KMS-11 (cell line): Measurements from ENCODE around the gene SPATA21.
A peak's percentile ranks its signal among the peaks of the same experiment; 100 is the strongest.

Experiments used
- H2AFZ ChIP-seq: fragments of 200-600 bp; sonication (generic); 2 replicates; pipeline ENCODE4 v1.6.1; 2016; ENCODE audit warnings: antibody characterized with exemption, mixed run types, low read depth
- H3K27ac ChIP-seq: fragments of 200-600 bp; sonication (generic); 2 replicates; pipeline ENCODE4 v1.6.1; 2016; ENCODE audit warnings: mild to moderate bottlenecking, mixed run types
- H3K27me3 ChIP-seq: fragments of 200-600 bp; sonication (generic); 2 replicates; pipeline ENCODE4 v1.6.1; 2017; ENCODE audit warnings: mild to moderate bottlenecking, low read depth, mixed run types, moderate library complexity; ENCODE audit not compliant: insufficient read depth
- H3K36me3 ChIP-seq: fragments of 200-600 bp; sonication (generic); 2 replicates; pipeline ENCODE4 v1.6.1; 2017; ENCODE audit warnings: mild to moderate bottlenecking, mixed run types; ENCODE audit not compliant: insufficient read depth
- H3K4me1 ChIP-seq: fragments of 200-600 bp; sonication (generic); 2 replicates; pipeline ENCODE4 v1.6.1; 2016; ENCODE audit warnings: mild to moderate bottlenecking, low read depth, mixed run types; ENCODE audit not compliant: poor library complexity, severe bottlenecking
- H3K4me2 ChIP-seq: fragments of 200-600 bp; sonication (generic); 2 replicates; pipeline ENCODE4 v1.7.0; 2016; ENCODE audit warnings: mild to moderate bottlenecking, mixed run types
- H3K4me3 ChIP-seq: fragments of 200-600 bp; sonication (generic); IDR thresholded peaks from 2 replicates; pipeline ENCODE4 v1.6.1; 2017; ENCODE audit warnings: low read depth, low read length, mixed read lengths; ENCODE audit not compliant: insufficient read depth
- H3K79me2 ChIP-seq: fragments of 200-600 bp; sonication (generic); 2 replicates; pipeline ENCODE4 v1.6.1; 2016; ENCODE audit warnings: low read depth, mixed run types; ENCODE audit not compliant: insufficient read depth
- H3K9ac ChIP-seq: fragments of 200-600 bp; sonication (generic); 2 replicates; pipeline ENCODE4 v1.6.1; 2016; ENCODE audit warnings: mild to moderate bottlenecking, mixed run types
- H4K20me1 ChIP-seq: fragments of 200-600 bp; sonication (generic); 2 replicates; pipeline ENCODE4 v1.6.1; 2016; ENCODE audit warnings: mild to moderate bottlenecking, mixed run types; ENCODE audit not compliant: insufficient read depth
- TF ChIP-seq, protein P1 (sequence below): fragments of 200-600 bp; sonication (generic); conservative IDR thresholded peaks from 2 replicates; pipeline ENCODE4 v1.6.1; 2017; ENCODE audit warnings: low read depth, mild to moderate bottlenecking, antibody characterized with exemption, low read length, moderate library complexity, mixed read lengths

Gene SPATA21

DNA sequence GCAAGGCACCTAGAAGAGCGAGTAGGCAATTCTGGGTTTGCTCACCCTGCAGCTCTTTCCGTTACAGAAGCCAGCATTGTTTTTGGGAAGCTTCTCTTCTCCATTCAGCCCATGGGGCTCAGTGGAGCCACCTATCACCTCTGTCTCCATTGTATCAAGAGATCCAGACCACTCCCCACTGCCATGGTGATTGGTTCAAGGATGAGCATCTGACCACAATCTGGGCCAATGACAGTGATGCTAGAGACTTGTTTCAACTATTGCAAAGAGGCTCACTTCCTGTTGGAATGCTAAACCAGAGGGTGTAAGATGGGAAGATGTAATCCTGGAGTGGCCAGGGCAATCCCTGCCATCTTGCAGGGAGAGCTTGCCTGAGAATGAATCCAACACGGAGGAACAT is 6.6 kb downstream of the SPATA21 start:
- H3K4me2 ChIP-seq: no peak overlapping the region
- H2AFZ ChIP-seq: no peak overlapping the region
- H3K79me2 ChIP-seq: no peaks in the 10 kb centered on the region
- H3K36me3 ChIP-seq: no peaks in the 10 kb centered on the region
- H3K9ac ChIP-seq: no peak overlapping the region
- TF ChIP-seq, protein P1, sequence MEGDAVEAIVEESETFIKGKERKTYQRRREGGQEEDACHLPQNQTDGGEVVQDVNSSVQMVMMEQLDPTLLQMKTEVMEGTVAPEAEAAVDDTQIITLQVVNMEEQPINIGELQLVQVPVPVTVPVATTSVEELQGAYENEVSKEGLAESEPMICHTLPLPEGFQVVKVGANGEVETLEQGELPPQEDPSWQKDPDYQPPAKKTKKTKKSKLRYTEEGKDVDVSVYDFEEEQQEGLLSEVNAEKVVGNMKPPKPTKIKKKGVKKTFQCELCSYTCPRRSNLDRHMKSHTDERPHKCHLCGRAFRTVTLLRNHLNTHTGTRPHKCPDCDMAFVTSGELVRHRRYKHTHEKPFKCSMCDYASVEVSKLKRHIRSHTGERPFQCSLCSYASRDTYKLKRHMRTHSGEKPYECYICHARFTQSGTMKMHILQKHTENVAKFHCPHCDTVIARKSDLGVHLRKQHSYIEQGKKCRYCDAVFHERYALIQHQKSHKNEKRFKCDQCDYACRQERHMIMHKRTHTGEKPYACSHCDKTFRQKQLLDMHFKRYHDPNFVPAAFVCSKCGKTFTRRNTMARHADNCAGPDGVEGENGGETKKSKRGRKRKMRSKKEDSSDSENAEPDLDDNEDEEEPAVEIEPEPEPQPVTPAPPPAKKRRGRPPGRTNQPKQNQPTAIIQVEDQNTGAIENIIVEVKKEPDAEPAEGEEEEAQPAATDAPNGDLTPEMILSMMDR: no peak
- no peaks in the 10 kb centered on the region for H3K4me1 ChIP-seq
- no peaks in the 10 kb centered on the region for H4K20me1 ChIP-seq
- H3K27ac ChIP-seq: no peak overlapping the region
- H3K27me3 ChIP-seq: no peaks in the 10 kb centered on the region; the same call in 1 of the 2 replicates
- no peak overlapping the region for H3K4me3 ChIP-seq

DNA sequence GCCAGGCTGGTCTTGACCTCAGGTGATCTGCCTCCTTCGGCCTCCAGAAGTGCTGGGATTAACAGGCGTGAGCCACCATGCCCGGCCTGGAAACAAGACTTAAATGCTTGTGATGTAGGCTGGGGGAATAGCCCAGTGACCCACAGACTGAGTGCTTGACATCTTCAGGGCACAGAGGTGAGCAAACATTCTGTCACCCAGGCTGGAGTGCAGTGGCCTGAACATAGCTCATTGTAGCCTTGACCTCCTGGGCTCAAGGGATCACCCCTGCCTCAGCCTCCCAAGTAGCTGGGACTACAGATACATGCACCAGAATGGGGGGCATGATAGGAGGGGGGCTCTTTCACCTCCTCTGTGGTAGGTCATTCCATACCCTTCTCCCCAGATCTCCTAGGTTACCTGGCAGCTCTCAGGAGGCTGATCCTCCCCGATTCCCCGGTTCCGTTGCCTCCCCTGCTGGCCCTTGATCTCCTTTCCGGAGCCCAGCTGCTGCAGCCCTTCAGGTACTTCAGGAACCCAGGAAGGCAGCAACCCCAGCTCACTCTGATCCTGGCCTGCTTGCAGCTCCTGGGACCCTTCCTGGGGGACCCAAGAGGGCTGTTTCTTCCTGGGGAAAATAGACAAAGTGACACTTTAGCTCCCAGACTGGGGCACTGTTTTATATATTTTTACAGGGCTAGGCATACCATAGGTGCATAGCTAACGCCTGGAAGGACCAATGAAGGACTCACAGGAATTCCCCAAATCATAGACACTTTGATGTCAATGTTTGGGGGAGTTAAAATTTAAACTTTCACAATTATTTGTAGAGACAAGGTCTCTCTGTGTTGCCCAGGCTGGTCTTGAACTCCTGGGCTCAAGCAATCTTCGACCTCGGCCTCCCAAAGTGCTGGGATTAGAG is 11.8 kb downstream of the SPATA21 start:
- H3K36me3 ChIP-seq: no peaks in the 10 kb centered on the region
- no peak overlapping the region for H2AFZ ChIP-seq
- H3K27me3 ChIP-seq: peaks cover 18% of the 10 kb centered on the region
- no peak overlapping the region for H3K9ac ChIP-seq
- H3K27ac ChIP-seq: no peak overlapping the region
- no peaks in the 10 kb centered on the region for H3K79me2 ChIP-seq
- TF ChIP-seq, protein P1: no peak
- no peaks in the 10 kb centered on the region for H4K20me1 ChIP-seq
- no peak overlapping the region for H3K4me2 ChIP-seq
- H3K4me1 ChIP-seq: peaks cover 15% of the 10 kb centered on the region
- H3K4me3 ChIP-seq: no peak overlapping the region

DNA sequence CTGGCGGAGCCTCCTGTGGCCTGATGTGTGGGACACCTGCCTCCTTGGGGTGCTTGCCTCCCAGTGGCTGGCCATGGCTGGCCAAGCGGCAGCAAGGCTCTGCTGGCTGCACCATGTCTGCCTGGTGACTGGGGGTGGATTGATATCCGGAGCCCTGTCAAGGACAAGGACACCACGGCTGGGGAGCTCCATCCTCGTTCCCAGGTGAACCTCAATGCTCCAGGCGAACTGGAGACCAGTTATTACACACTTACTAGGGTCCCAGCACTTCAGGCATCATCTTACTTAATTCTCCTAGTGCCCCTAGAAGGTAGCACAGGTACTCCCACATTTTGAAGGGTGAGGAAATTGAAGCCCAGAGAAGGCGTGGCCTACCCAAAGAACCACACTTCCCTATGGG is 15.2 kb downstream of the SPATA21 start:
- Histone ChIP-seq H3K27me3 (peaks cover 38% of the 10 kb centered on the region), H3K4me1 (peaks cover 18% of the 10 kb centered on the region), H3K79me2 (no peaks in the 10 kb centered on the region), H2AFZ (no peak overlapping the region), H3K4me3 (no peak overlapping the region), H3K36me3 (no peaks in the 10 kb centered on the region), H3K27ac (no peak overlapping the region), H3K9ac (no peak overlapping the region), H3K4me2 (no peak overlapping the region), H4K20me1 (no peaks in the 10 kb centered on the region)
- TF ChIP-seq, protein P1: no peak

DNA sequence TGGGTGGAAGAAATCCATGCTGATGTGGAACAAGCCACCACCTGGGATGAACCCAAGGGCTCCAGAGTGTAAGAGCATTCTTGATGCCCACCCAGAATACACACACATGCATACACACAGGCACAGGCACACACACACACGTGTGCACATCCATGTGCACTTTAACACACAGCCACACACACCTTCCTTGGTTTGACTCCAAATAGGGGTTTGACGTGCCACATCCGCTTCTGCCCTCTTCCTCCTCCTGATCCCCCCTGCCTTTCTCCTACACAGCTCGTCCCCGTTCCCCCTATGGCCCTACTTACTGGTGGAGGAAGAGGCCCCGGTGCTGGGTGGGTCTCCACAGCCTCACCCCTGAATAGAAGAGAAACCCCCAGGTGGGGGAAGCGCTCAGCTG is 16.0 kb downstream of the SPATA21 start:
- TF ChIP-seq, protein P1: no peak
- peaks cover 38% of the 10 kb centered on the region for H3K27me3 ChIP-seq
- H3K4me1 ChIP-seq: peaks cover 18% of the 10 kb centered on the region
- no peak overlapping the region for H3K9ac ChIP-seq
- no peaks in the 10 kb centered on the region for H3K36me3 ChIP-seq
- no peak overlapping the region for H3K27ac ChIP-seq
- peak overlapping the region; percentile 59 for H3K4me2 ChIP-seq
- no peak overlapping the region for H3K4me3 ChIP-seq
- H2AFZ ChIP-seq: no peak overlapping the region
- no peaks in the 10 kb centered on the region for H3K79me2 ChIP-seq
- no peaks in the 10 kb centered on the region for H4K20me1 ChIP-seq
